ENCODE measurements around the gene CASP14. TPM values are rescaled to one million over a fixed set of nuclear protein-coding genes. Genes with fewer than 3 reads are reported as not detected.
"Not testable (repeated sequence)": the region's sequence is repeated elsewhere in the genome, so short reads cannot be mapped to it uniquely, and the experiment has no call there.

CASP14 gene
- total and polyA plus RNA-seq, 3 experiments from 2014 or later, result not detected

DNA sequence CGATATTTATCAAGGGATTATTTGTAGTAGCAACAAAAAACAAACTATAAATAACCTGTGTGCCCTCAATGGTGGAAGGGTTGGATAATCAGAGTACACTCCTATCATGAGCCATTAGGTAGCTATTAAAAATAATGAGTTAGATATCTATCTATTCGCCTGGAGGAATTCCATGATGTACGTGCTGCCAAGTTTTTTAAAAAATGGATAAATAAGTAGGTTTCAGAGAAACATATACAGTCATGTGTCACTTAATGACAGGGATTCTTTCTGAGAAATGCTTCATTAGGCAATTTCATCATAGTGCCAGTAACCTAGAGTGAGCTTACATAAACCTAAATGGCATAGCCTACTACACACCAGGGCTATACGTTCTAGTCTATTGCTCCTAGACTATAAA, 26.5 kb downstream of the CASP14 start:
- ChIA-PET POLR2A (no interaction called here), CTCF (interaction anchor here (1.7 kb wide), 1 partner anchor 16 kb away, joined by 6 read pairs; no protein-coding TSS in a partner anchor)
- no peak overlapping the region for H3K27ac Mint-ChIP-seq
- Histone ChIP-seq H3K36me3 (ENCODE audit: insufficient read depth, low read length) (no peaks in the 10 kb centered on the region), H3K4me1 (ENCODE audit: insufficient read depth, low read length) (no peaks in the 10 kb centered on the region), H3K27me3 (ENCODE audit: insufficient read depth, low read length, poor library complexity, severe bottlenecking) (no peaks in the 10 kb centered on the region), H3K9me3 (ENCODE audit: low read length) (no peaks in the 10 kb centered on the region), H3K4me3 (ENCODE audit: low read length) (no peak overlapping the region), H3K27ac (ENCODE audit: low read depth, low read length) (no peak overlapping the region)
- H3K9me3 Mint-ChIP-seq, result no peaks in the 10 kb centered on the region
- no peaks in the 10 kb centered on the region for H3K36me3 Mint-ChIP-seq
- peaks cover 15 to 24% of the 10 kb centered on the region in 2 donors for H3K27me3 Mint-ChIP-seq
- no peaks in the 10 kb centered on the region for H3K4me1 Mint-ChIP-seq
- no peak overlapping the region for H3K4me3 Mint-ChIP-seq
- DNase-seq, result no peak

DNA sequence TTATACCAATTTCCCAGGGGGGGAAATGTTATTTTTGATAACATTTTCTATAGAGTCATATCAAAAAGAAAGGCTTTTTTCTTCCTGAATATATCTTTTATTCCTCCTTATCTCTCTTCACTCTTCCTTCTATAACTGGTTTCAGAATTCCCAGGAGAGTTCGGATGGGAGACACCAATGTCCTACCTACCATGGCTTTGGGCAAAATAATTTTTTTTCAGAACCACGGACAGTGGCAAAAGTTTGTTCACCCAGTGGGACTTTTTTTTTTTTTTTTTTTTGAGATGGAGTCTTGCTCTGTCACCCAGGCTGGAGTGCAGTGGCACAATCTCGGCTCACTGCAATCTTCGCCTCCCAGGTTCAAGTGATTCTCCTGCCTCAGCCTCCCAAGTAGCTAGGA, 30.7 kb downstream of the CASP14 start:
- H3K4me1 Mint-ChIP-seq; H3K36me3 Mint-ChIP-seq; H3K4me1 ChIP-seq (ENCODE audit: insufficient read depth, low read length); DNase-seq; H3K27ac ChIP-seq (ENCODE audit: low read depth, low read length); CTCF ChIA-PET; H3K9me3 ChIP-seq (ENCODE audit: low read length); H3K27me3 ChIP-seq (ENCODE audit: insufficient read depth, low read length, poor library complexity, severe bottlenecking); POLR2A ChIA-PET; H3K27ac Mint-ChIP-seq; H3K9me3 Mint-ChIP-seq; H3K4me3 Mint-ChIP-seq; H3K36me3 ChIP-seq (ENCODE audit: insufficient read depth, low read length); H3K4me3 ChIP-seq (ENCODE audit: low read length): not testable (repeated sequence)
- H3K27me3 Mint-ChIP-seq, result peaks cover 29 to 32% of the 10 kb centered on the region in 2 donors

DNA sequence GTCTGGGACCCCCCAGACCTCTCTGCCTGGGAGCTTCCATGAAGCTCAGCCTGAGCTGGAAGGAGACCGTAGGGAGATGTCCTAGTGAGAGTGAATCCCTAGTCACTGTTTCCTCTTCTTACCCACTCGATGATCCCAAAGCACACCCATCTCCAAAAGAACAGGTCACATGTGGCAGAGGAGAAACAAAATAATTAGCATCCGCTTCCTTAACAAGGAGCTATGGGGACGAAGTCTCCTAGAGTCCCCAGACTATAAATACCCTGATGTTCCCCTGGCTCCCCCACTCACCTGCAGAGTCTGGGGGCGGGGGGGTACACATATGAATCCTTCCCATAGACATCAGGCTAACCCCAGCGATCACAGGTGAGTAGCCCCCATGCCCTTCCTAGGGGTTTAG, 32.6 kb downstream of the CASP14 start, which contains the start of gene OR1I1:
TSS of gene OR1I1 (plus strand) at position 301 of the 400 bp plus-strand sequence. CDS start 4,855 bp downstream, outside the sequence.
- peak within 1 kb of the TSS in 2 of 8 donors; percentile 13 to 61 for H3K27ac Mint-ChIP-seq
- Histone ChIP-seq H3K4me3 (ENCODE audit: low read length) (no peak within 1 kb of the TSS), H3K4me1 (ENCODE audit: insufficient read depth, low read length) (no peaks in the 10 kb centered on the region), H3K27ac (ENCODE audit: low read depth, low read length) (no peak within 1 kb of the TSS), H3K36me3 (ENCODE audit: insufficient read depth, low read length) (no peaks in the 10 kb centered on the region), H3K9me3 (ENCODE audit: low read length) (no peaks in the 10 kb centered on the region), H3K27me3 (ENCODE audit: insufficient read depth, low read length, poor library complexity, severe bottlenecking) (no peaks in the 10 kb centered on the region)
- ChIA-PET POLR2A (no interaction called here), CTCF (interaction anchor here (1.1 kb wide), 1 partner anchor 19 kb away, joined by 3 read pairs; no protein-coding TSS in a partner anchor)
- peaks cover 34 to 45% of the 10 kb centered on the region in 2 donors for H3K27me3 Mint-ChIP-seq
- H3K4me1 Mint-ChIP-seq, result no peaks in the 10 kb centered on the region
- no peaks in the 10 kb centered on the region for H3K9me3 Mint-ChIP-seq
- H3K36me3 Mint-ChIP-seq, result no peaks in the 10 kb centered on the region
- no peak for DNase-seq
- H3K4me3 Mint-ChIP-seq, result no peak within 1 kb of the TSS

DNA sequence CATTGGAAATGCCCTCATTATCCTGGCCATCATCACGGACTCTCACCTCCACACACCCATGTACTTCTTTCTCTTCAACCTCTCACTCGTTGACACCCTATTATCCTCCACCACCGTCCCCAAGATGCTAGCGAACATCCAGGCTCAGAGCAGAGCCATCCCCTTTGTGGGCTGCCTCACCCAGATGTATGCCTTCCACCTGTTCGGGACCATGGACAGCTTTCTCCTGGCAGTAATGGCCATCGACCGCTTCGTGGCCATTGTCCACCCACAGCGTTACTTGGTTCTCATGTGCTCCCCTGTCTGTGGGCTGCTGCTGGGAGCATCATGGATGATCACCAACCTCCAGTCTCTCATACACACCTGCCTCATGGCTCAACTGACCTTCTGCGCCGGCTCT, 37.9 kb downstream of the CASP14 start:
- Mint-ChIP-seq H3K4me1 (peaks cover 2 to 4% (median 3%) of the 10 kb centered on the region in 3 donors), H3K9me3 (no peaks in the 10 kb centered on the region), H3K27me3 (peaks cover 25 to 46% of the 10 kb centered on the region in 2 donors), H3K27ac (no peak overlapping the region), H3K4me3 (no peak overlapping the region), H3K36me3 (no peaks in the 10 kb centered on the region)
- no peak overlapping the region for H3K27ac ChIP-seq (ENCODE audit: low read depth, low read length)
- no peaks in the 10 kb centered on the region for H3K9me3 ChIP-seq (ENCODE audit: low read length)
- POLR2A ChIA-PET, result no interaction called here
- peaks cover 2% of the 10 kb centered on the region for H3K4me1 ChIP-seq (ENCODE audit: insufficient read depth, low read length)
- no peak overlapping the region for H3K4me3 ChIP-seq (ENCODE audit: low read length)
- H3K36me3 ChIP-seq (ENCODE audit: insufficient read depth, low read length), result no peaks in the 10 kb centered on the region
- CTCF ChIA-PET, result no interaction called here
- H3K27me3 ChIP-seq (ENCODE audit: insufficient read depth, low read length, poor library complexity, severe bottlenecking), result no peaks in the 10 kb centered on the region
- DNase-seq, result no peak

DNA sequence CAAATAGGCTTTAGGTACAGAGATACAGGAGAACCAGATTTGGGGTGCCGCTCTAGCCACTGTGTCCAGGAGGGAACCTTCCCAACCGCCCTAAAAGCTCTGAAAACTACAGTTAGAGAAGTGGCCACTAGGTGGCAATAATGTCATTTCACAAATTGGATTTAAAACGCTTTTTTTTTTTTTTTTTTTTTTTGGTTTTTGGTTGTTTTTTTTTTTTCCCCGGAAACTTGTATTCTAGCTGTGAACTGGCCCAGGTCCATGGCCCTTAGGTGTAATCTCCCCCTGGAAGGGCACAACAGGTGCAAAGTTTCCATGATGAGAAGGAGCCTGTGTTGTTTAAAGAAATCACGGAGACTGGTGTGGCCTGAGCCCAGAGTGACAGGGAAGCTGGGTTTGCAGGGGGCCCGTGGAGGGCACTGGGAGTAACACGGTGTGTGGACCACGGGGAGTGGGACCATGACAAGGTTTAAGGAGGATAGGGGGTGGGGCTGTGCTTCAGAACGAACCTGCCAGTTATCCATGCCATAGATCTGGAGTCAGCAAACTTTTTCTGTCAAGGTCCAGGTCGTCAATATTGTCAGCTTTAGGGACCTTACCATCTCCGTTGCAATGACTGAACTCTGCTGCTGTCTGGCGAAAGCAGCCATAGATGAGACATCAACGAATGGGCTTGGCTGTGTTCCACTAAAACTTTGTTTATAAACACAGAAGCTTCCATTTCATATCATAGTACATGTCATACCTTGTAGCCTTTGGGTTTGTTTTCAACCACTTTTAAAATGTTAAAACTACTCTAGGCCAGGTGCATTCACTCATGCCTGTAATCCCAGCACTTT, 42.9 kb downstream of the CASP14 start:
- no peaks in the 10 kb centered on the region for H3K36me3 Mint-ChIP-seq
- CTCF ChIA-PET, result interaction anchor here (0.5 to 3.8 kb wide), 23 partner anchors 10 to 1653 kb away, joined by 3 to 23 read pairs (median 3); no protein-coding TSS in a partner anchor
- no peaks in the 10 kb centered on the region for H3K27me3 ChIP-seq (ENCODE audit: insufficient read depth, low read length, poor library complexity, severe bottlenecking)

DNA sequence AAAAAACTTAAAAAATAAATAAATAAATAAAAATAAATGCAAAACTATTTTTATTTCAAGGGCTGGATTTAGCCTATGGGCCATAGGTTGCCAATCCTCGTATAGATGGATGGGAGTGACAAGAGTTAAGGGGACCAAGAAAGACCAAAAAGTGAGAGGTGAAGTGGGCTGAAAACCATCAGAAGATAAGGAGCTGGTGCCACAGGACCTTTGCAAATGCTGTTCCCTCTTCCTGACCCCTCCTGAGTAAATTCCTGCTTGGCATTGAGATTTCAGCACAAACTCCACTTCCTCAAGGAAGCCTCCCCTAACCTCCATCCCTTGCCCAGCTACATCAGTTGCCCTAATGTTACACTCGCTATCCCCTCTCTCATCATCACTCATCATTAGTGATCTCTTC, 43.7 kb downstream of the CASP14 start:
- Mint-ChIP-seq H3K36me3 (no peaks in the 10 kb centered on the region), H3K4me3 (no peak overlapping the region), H3K27ac (peak overlapping the region in 1 of 8 donors; percentile 43), H3K9me3 (no peaks in the 10 kb centered on the region), H3K27me3 (peaks cover 6 to 18% of the 10 kb centered on the region in 2 donors), H3K4me1 (peaks cover 4 to 6% (median 5%) of the 10 kb centered on the region in 3 donors)
- H3K27me3 ChIP-seq (ENCODE audit: insufficient read depth, low read length, poor library complexity, severe bottlenecking), result no peaks in the 10 kb centered on the region
- peaks cover 4% of the 10 kb centered on the region for H3K4me1 ChIP-seq (ENCODE audit: insufficient read depth, low read length)
- H3K9me3 ChIP-seq (ENCODE audit: low read length), result no peaks in the 10 kb centered on the region
- H3K27ac ChIP-seq (ENCODE audit: low read depth, low read length), result no peak overlapping the region
- ChIA-PET POLR2A (no interaction called here), CTCF (interaction anchor here (1.1 to 3.8 kb wide), 6 partner anchors 9 to 463 kb away, joined by 3 to 23 read pairs (median 10); no protein-coding TSS in a partner anchor)
- no peak for DNase-seq
- H3K4me3 ChIP-seq (ENCODE audit: low read length), result no peak overlapping the region
- H3K36me3 ChIP-seq (ENCODE audit: insufficient read depth, low read length), result no peaks in the 10 kb centered on the region

More for the DNA sequence above, 42.9 kb downstream of the CASP14 start:
- Mint-ChIP-seq H3K4me3 (peak overlapping the region in 1 of 7 donors; percentile 28), H3K27me3 (peaks cover 11 to 26% of the 10 kb centered on the region in 2 donors), H3K9me3 (no peaks in the 10 kb centered on the region), H3K4me1 (peaks cover 4 to 6% (median 5%) of the 10 kb centered on the region in 3 donors), H3K27ac (peak overlapping the region in 1 of 8 donors; percentile 76)
- H3K4me3 ChIP-seq (ENCODE audit: low read length), result no peak overlapping the region
- no peaks in the 10 kb centered on the region for H3K36me3 ChIP-seq (ENCODE audit: insufficient read depth, low read length)
- no peak overlapping the region for H3K27ac ChIP-seq (ENCODE audit: low read depth, low read length)
- peaks cover 4% of the 10 kb centered on the region for H3K4me1 ChIP-seq (ENCODE audit: insufficient read depth, low read length)
- DNase-seq, result peak in 4 of 5 donors; percentile 41 to 62 (median 58)
- POLR2A ChIA-PET, result interaction anchor here (0.6 to 0.8 kb wide), 4 partner anchors 8 to 360 kb away, joined by 3 to 12 read pairs (median 7); partner anchors contain the start of gene AKAP8L
- H3K9me3 ChIP-seq (ENCODE audit: low read length), result no peaks in the 10 kb centered on the region

DNA sequence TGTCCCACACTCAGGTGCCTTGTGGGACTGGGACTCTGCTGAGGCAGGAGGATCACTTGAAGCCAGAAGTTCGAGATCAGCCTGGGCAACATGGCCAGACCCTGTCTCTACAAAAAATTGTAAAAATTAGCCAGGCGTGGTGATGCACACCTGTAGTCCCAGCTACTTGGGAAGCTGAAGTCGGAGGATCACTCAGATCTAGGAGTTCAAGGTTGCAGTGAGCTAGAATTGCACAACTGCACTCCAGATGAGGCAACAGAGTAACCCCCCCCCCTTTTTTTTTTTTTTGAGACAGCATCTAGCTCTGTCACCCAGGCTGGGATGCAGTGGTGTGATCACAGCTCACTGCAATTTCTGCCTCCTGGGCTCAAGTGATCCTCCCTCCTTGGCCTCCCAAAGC, 46.9 kb downstream of the CASP14 start:
- CTCF ChIA-PET, result no interaction called here
- H3K27me3 Mint-ChIP-seq, result peaks cover 2 to 17% of the 10 kb centered on the region in 2 donors

DNA sequence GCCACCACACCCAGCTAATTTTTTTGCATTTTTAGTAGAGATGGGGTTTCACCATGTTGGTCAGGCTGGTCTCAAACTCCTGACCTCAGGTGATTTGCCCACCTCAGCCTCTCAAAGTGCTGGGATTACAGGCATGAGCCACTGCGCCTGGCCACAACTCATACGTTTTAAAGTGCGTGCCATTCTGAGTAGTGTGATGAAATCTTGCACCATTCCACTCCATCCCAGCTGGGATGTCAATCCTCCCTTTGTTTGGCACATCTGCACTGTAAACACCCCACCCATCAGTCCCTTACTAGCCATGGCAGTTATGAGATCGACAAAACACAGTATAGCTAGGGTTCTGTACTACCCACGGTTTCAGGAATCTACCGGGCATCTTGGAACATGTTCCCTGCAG, 48.7 kb downstream of the CASP14 start:
- H3K9me3 ChIP-seq (ENCODE audit: low read length); H3K36me3 Mint-ChIP-seq; H3K4me3 ChIP-seq (ENCODE audit: low read length); H3K4me1 Mint-ChIP-seq; H3K27ac ChIP-seq (ENCODE audit: low read depth, low read length); H3K4me3 Mint-ChIP-seq; H3K4me1 ChIP-seq (ENCODE audit: insufficient read depth, low read length); H3K27me3 ChIP-seq (ENCODE audit: insufficient read depth, low read length, poor library complexity, severe bottlenecking); H3K36me3 ChIP-seq (ENCODE audit: insufficient read depth, low read length); POLR2A ChIA-PET; CTCF ChIA-PET; DNase-seq; H3K9me3 Mint-ChIP-seq: not testable (repeated sequence)
- peaks cover 3 to 17% of the 10 kb centered on the region in 2 donors for H3K27me3 Mint-ChIP-seq
- H3K27ac Mint-ChIP-seq, result peak overlapping the region in 1 of 8 donors; percentile 21

More for the DNA sequence above, 46.9 kb downstream of the CASP14 start:
- no peak for DNase-seq
- Mint-ChIP-seq H3K9me3 (no peaks in the 10 kb centered on the region), H3K4me3 (no peak overlapping the region), H3K27ac (no peak overlapping the region), H3K4me1 (peaks cover 4 to 6% (median 5%) of the 10 kb centered on the region in 3 donors), H3K36me3 (no peaks in the 10 kb centered on the region)
- H3K27me3 ChIP-seq (ENCODE audit: insufficient read depth, low read length, poor library complexity, severe bottlenecking), result no peaks in the 10 kb centered on the region
- no peak overlapping the region for H3K4me3 ChIP-seq (ENCODE audit: low read length)
- H3K9me3 ChIP-seq (ENCODE audit: low read length), result no peaks in the 10 kb centered on the region
- H3K4me1 ChIP-seq (ENCODE audit: insufficient read depth, low read length), result peaks cover 4% of the 10 kb centered on the region
- POLR2A ChIA-PET, result no interaction called here
- no peak overlapping the region for H3K27ac ChIP-seq (ENCODE audit: low read depth, low read length)
- H3K36me3 ChIP-seq (ENCODE audit: insufficient read depth, low read length), result no peaks in the 10 kb centered on the region

Data from CD8-positive, alpha-beta memory T cell (primary cell).